Fibroblast of skin of back (primary cell): Measurements from ENCODE around the gene AQP12B. TPM values are rescaled to one million over a fixed set of nuclear protein-coding genes. Genes with fewer than 3 reads are reported as not detected.
"Not testable (repeated sequence)": the region's sequence is repeated elsewhere in the genome, so short reads cannot be mapped to it uniquely, and the experiment has no call there.

Experiments used
- DNase-seq: peaks from one replicate; pipeline ENCODE4 v3.0.0-alpha.2; 2013
- polyA plus RNA-seq, 2 experiments: library from polyadenylated mRNA; unstranded; fragments of 120-200 nt; gene quantifications; one replicate each; pipeline ENCODE4 v1.2.1, GENCODE V29; 2013; ENCODE audit not compliant: insufficient read length in 2 of 2

AQP12B gene
- polyA plus RNA-seq (2013, experiment 1 of 2; ENCODE audit: insufficient read length): not detected
- not detected for polyA plus RNA-seq (2013, experiment 2 of 2; ENCODE audit: insufficient read length)

DNA sequence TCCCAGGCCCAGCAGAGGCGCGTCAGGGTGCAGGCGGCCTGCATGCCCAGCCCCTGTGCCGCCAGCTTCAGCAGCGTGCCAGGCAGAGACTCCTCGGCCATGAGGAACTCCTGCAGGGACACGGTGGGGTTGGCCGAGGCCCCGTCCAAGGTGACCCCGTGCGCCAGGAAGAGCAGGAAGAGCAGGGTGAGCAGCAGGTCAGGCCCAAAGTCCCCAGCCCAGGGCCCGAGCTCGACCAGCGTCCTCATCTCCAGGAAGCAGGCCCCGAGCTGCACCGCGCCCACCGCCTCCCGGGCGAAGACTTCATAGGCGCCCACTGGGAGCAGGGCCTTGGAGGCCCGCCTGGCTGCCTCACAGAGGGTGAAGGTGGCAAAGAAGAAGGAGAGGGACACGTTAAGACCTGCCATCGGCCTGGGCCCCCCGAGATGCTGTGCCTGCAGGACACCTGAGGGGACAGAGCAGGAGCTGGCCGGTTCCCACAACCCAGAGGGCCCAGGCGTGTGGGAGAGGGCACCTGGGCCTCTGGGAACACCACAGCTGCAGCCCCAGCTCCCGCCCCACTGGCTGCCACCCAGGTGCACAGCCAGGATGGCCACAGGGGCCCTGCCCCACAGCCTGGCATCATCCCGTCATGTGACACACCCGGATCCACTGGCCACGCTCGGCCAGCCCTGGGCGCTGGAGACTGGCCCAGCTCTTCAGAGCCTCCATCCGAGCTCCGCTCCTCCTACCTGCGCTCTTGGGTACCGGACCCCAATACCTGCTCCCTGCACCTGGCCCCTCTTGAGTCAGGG is at the start of gene AQP12B:
AQP12B (minus strand) TSS at position 455 of the 794 bp plus-strand sequence; CDS start at position 407, 48 bp downstream.
- DNase-seq: not testable (repeated sequence)

GRCh38 chr2:240732184-240732583 is 49.5 kb upstream of the AQP12B start:
- no peak for DNase-seq

GRCh38 chr2:240731178-240731545 is 48.5 kb upstream of the AQP12B start:
- peak; percentile 5 for DNase-seq

DNA sequence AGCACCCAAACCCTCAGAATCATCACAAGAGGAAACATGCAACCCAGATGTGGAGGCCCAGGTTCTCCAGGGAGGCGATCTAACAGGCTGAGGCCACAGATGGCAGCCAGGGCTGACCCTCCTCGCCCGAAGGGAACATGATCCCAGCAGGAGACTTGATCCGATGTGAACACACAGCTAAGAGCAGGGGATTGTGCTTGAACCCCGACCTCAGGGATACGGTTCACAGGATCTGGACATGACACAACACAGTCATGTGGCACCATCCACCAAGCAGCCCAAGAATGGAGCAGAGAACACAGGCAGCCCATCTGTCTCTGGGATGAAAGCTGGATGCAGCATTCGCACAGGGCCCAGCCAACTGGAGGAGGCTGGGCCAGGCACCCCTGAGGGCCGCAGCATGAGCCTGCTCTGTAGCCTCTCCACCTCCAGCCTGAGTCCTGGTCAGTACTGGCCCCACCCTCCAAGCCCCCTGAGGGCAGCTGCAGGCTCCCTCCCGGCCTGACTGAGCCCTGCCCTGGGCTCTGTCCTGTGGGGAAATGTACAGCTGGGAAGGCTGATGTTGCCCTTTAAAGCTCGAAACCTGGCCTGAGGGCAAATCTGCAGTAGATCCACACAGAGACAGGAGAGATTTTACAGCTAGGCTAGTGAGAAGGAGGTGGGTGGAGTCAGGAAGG is 48.0 kb upstream of the AQP12B start:
- no peak for DNase-seq

DNA sequence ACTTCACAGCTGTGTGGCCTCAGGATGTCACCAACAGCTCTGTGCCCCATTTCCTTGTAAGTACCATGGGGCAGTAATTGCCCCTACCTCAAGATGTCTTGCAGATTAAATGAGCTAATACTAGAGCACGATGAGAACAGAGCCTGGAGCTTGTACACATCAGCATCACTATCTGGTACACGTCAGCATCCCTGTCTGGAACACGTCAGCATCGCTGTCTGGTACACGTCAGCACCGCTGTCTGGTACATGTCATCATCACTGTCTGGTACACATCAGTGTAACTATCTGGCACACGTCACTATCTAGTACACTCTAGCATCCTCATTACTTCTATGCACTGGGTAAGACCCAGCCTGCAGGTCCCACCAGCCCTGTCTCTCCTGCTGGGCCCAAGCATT is 46.1 kb upstream of the AQP12B start:
- DNase-seq: no peak

- DNase-seq: no peak
These were observed 45.7 kb upstream of the AQP12B start for GRCh38 chr2:240728361-240728760.

GRCh38 chr2:240727913-240728312 is 45.2 kb upstream of the AQP12B start:
- DNase-seq: no peak

DNA sequence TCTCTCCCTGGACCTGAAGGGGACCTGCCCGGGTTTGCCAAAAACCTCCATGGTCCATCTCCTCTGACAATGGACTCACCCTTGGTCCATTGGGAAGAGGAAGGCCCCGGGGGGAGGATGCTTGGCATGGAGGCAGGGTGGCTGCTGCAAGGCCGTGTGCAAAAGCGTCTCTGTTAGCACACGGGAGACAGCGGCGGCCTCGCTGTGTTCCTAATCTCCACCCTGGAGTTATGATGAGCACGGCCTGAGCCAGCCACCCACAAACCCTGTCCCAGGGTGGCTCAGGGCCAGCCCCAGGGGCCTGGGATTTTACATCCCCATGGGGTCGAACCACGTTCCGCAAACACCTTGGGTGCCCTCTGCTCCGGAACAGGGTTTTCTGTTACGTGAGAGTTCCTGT is 44.8 kb upstream of the AQP12B start:
- DNase-seq: no peak

- DNase-seq: no peak
These were observed 44.2 kb upstream of the AQP12B start for GRCh38 chr2:240726876-240727275.

DNA sequence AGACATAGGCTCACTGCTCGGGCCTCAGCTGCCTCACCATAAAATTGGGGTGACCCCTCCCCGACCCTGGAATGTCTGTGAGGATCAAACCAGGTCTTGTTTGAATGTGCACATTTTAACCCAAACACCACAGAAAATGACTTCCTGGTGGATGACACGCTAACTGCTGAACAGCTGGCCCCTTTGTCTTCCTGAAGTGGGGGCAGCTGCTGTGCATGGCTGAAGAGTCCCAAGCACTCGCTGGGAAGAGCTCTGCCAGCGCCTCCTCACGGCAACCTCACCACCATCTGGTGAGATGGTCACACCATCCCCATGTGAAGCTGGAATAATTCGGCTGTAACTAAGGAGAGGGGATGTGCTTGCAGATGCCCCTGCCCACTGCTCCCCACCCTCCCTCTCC is 43.0 kb upstream of the AQP12B start:
- no peak for DNase-seq

GRCh38 chr2:240725266-240725665 is 42.6 kb upstream of the AQP12B start:
- DNase-seq: no peak

- no peak for DNase-seq
These were observed 41.7 kb upstream of the AQP12B start for GRCh38 chr2:240724431-240724830.

GRCh38 chr2:240723851-240724250 is 41.2 kb upstream of the AQP12B start:
- no peak for DNase-seq

DNA sequence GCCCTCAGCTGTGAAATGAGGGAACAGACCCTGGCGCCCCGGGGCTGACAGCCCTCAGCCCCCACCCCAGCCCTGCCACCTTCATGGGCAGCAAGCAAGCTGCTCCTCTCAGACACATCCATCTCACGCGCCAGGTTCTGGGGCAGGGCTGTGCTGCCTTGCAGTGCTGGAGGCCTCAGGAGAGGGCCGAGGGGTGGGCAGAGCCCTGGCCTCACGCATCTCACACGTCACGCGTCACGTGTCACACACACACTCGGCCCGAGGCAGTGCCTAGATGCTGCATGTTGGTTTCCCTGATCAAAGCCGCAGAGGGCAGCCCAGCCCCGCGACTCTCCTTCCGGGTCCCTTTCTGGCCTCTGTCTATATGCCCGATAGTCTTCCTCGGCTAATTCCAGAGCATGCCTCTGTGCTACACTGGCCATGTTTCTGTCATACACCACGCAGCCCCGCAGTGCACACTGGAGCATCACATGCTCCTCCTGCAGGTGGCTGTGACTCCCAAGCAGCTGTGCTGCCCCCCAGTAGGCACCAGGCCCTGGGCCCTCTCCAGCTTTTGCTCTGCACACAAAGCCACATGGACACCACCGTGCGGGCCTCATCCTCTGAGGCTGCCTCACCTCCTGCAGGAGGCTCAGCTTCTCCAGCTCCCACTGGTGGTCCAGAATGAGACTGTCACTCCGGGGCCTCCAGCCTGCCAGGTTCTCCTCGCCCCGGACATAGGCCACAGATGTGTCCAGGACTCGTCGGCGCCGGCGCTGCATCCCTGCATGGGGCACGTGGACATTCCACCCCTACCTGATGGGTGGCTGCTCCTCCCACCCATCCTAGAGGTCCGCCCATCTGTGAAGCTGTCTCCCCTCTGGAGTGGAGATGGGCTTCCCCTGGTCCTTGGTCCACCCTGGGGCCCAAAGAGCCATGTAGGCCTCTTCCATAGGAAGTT is 40.4 kb upstream of the AQP12B start:
- DNase-seq: no peak

DNA sequence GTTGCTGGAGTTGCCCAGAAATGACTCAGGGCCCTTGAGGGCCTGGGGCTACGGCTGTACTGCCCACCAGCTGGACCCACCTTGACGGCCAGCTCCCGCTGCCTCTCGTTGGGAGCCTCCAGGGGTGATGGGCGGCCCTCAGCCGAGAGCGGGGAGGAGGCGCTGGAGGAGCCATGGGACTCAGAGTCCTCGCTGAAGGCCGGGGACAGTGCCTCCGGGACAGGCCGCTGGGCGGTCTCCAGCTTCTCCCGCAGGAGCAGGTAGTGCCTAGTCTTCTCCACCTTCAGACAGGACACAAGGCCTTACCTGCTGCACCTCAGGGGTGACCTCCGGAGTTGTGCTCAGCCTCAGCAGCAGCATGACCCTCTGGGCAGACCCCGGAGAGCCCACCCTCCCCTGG is 39.7 kb upstream of the AQP12B start:
- no peak for DNase-seq

GRCh38 chr2:240721596-240722180 is 39.0 kb upstream of the AQP12B start:
- DNase-seq: no peak

GRCh38 chr2:240720686-240721595 is 38.3 kb upstream of the AQP12B start:
- no peak for DNase-seq

GRCh38 chr2:240719676-240720545 is 37.2 kb upstream of the AQP12B start:
- no peak for DNase-seq

DNA sequence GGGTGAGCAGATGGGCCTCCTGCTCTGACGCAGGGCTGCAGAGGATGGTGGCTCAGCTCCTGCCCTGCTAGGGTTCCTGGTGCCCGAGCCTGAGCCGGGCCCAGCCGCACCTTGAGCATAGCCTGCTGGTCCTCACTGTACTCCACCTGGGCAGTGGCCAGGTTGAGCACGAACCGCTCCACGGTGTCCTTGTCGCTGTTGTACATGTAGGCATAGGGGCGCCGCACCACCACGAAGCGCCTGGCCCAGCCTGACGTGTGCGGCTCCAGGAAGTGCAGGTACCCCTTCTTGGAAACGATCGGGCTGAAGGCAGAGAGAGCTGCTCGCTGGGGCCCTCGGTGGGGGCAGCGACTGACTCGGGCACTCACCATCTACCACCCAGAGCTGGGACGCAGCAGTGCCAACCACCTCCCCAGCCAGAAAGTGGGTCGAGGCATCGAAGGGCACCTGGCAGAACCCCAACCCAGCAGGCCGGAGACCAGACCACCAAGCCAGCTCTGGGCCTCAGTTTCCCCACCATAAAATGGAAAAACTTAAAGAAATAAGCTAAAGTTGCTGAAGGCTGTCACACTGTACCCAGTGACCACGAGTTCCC is 36.3 kb upstream of the AQP12B start:
- DNase-seq: no peak
